Measurements from ENCODE around the gene MXRA5. TPM values are rescaled to one million over a fixed set of nuclear protein-coding genes. Genes with fewer than 3 reads are reported as not detected.
A peak's percentile ranks its signal among the peaks of the same experiment; 100 is the strongest.

Gene MXRA5
- total and polyA plus RNA-seq, 2 donors (not counting 1 experiment from before 2014, with no cell fraction given): 26.8 to 40.3 TPM

DNA sequence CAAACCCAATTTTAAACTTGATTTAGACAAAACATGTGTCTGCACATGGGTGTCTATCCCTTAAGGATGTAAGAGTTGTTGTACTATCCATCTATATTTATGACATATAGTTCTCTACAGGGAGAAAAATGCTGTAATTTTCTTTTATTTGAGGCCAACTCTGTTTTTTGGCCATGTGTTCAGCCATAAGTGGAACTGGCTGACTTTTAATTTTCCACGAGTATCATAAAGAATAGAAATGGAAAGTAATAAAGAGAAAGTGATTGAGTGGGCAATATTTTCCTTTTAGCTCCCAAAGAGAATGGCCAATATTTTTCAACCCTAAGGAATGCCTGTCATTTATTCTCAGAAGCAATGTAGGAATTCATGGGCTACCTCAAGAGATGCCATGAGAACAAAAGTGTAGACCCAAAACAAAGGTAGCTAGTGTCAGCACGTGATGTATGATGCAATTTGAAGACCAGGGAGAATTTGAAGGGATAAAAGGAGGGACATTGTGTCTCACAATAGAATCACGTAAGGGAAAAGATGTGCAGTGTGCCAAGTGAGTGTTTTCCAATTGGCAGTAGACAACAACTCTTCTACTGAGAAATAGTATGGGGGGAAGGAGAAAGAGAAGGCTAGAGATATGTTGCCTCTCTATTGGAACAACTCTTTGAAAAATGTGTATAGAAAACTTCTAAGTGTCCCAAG, 27.8 kb upstream of the MXRA5 start:
- no peak for DNase-seq (ENCODE audit: low read depth in 2 of 2)
- Histone ChIP-seq H3K9ac (ENCODE audit: insufficient read depth, low read length) (no peak overlapping the region), H3K79me2 (ENCODE audit: control insufficient read depth, insufficient read depth, low read length) (no peaks in the 10 kb centered on the region), H3K4me1 (ENCODE audit: control insufficient read depth, extremely low read depth, insufficient read depth, low read length) (no peaks in the 10 kb centered on the region), H2AFZ (ENCODE audit: low read length) (no peak overlapping the region), H3K27ac (ENCODE audit: insufficient read depth, low read length) (no peak overlapping the region), H3K4me3 (replicated peaks in 1 of 4; ENCODE audit: control extremely low read depth in 1 of 4, insufficient read depth in 1 of 4, low read depth in 3 of 4, low read length in 4 of 4) (no peak overlapping the region), H3K27me3 (ENCODE audit: control insufficient read depth, insufficient read depth, low read length) (no peaks in the 10 kb centered on the region), H4K20me1 (ENCODE audit: control insufficient read depth, extremely low read depth, insufficient read depth, low read length) (no peaks in the 10 kb centered on the region), H3K36me3 (ENCODE audit: control insufficient read depth, insufficient read depth, low read length) (no peaks in the 10 kb centered on the region), H3K4me2 (ENCODE audit: extremely low read depth, insufficient read depth, low read length) (no peak overlapping the region), H3K9me3 (ENCODE audit: control insufficient read depth, insufficient read depth, low read depth, low read length) (no peaks in the 10 kb centered on the region)
- TF ChIP-seq, protein P1, sequence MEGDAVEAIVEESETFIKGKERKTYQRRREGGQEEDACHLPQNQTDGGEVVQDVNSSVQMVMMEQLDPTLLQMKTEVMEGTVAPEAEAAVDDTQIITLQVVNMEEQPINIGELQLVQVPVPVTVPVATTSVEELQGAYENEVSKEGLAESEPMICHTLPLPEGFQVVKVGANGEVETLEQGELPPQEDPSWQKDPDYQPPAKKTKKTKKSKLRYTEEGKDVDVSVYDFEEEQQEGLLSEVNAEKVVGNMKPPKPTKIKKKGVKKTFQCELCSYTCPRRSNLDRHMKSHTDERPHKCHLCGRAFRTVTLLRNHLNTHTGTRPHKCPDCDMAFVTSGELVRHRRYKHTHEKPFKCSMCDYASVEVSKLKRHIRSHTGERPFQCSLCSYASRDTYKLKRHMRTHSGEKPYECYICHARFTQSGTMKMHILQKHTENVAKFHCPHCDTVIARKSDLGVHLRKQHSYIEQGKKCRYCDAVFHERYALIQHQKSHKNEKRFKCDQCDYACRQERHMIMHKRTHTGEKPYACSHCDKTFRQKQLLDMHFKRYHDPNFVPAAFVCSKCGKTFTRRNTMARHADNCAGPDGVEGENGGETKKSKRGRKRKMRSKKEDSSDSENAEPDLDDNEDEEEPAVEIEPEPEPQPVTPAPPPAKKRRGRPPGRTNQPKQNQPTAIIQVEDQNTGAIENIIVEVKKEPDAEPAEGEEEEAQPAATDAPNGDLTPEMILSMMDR (conservative IDR thresholded peaks at IDR 0.05 in 1 of 2, IDR thresholded peaks at IDR 0.05 in 1 of 2; ENCODE audit: low read depth in 1 of 2, low read length in 2 of 2): no peak
- no peak for TF ChIP-seq EZH2 (IDR thresholded peaks at IDR 0.05; ENCODE audit: low read length, missing control alignments)

DNA sequence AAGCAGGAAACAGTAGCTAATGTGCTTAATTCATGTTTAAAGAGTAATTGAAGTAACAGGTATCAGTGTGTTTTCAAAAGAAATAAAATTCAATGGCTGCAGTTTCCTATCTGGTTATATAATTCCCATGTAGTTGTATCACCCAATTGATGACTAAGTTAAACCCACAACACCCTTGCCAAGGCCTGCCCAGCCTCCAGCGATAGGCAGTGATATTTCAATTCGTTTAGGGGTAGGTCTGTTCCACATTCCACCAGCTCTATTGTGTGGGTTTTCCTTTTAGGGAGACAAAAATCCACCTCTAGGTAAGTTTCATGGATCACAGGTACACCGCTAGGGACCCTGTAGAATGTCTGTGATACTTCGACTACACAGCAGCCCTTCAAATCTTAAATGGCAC, 24.7 kb upstream of the MXRA5 start:
- Histone ChIP-seq H3K4me1 (ENCODE audit: control insufficient read depth, extremely low read depth, insufficient read depth, low read length) (no peaks in the 10 kb centered on the region), H3K36me3 (ENCODE audit: control insufficient read depth, insufficient read depth, low read length) (no peaks in the 10 kb centered on the region), H3K4me2 (ENCODE audit: extremely low read depth, insufficient read depth, low read length) (no peak overlapping the region), H4K20me1 (ENCODE audit: control insufficient read depth, extremely low read depth, insufficient read depth, low read length) (no peaks in the 10 kb centered on the region), H3K4me3 (replicated peaks in 1 of 4; ENCODE audit: control extremely low read depth in 1 of 4, insufficient read depth in 1 of 4, low read depth in 3 of 4, low read length in 4 of 4) (no peak overlapping the region), H2AFZ (ENCODE audit: low read length) (no peak overlapping the region), H3K27me3 (ENCODE audit: control insufficient read depth, insufficient read depth, low read length) (no peaks in the 10 kb centered on the region), H3K9me3 (ENCODE audit: control insufficient read depth, insufficient read depth, low read depth, low read length) (no peaks in the 10 kb centered on the region), H3K27ac (ENCODE audit: insufficient read depth, low read length) (no peak overlapping the region), H3K79me2 (ENCODE audit: control insufficient read depth, insufficient read depth, low read length) (no peaks in the 10 kb centered on the region), H3K9ac (ENCODE audit: insufficient read depth, low read length) (no peak overlapping the region)
- TF ChIP-seq, protein P1 (conservative IDR thresholded peaks at IDR 0.05 in 1 of 2, IDR thresholded peaks at IDR 0.05 in 1 of 2; ENCODE audit: low read depth in 1 of 2, low read length in 2 of 2): no peak
- DNase-seq (ENCODE audit: low read depth in 2 of 2): peak in 1 of 2 donors; percentile 50

DNA sequence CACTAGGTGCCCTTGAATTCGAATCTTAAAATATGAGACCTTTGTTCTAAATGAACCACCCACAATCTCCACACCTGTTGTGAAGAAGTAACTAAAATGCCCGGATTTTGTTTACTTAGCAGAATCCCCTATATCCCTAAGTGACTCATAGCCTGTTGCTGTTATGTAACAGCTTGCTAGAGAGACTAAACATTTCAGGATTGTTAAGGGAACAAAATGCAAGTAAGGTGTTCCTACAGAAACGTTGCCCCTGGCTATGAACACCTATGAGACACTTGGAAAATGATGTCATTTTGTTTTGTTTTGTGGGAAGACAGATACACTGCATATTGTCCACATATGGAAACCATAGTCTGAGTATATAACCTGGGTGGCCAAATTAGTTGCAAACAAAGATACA, 24.2 kb upstream of the MXRA5 start:
- Histone ChIP-seq H4K20me1 (ENCODE audit: control insufficient read depth, extremely low read depth, insufficient read depth, low read length) (no peaks in the 10 kb centered on the region), H3K79me2 (ENCODE audit: control insufficient read depth, insufficient read depth, low read length) (no peaks in the 10 kb centered on the region), H3K4me3 (replicated peaks in 1 of 4; ENCODE audit: control extremely low read depth in 1 of 4, insufficient read depth in 1 of 4, low read depth in 3 of 4, low read length in 4 of 4) (no peak overlapping the region), H3K27ac (ENCODE audit: insufficient read depth, low read length) (no peak overlapping the region), H3K36me3 (ENCODE audit: control insufficient read depth, insufficient read depth, low read length) (no peaks in the 10 kb centered on the region), H3K27me3 (ENCODE audit: control insufficient read depth, insufficient read depth, low read length) (no peaks in the 10 kb centered on the region), H3K9me3 (ENCODE audit: control insufficient read depth, insufficient read depth, low read depth, low read length) (no peaks in the 10 kb centered on the region), H2AFZ (ENCODE audit: low read length) (no peak overlapping the region), H3K4me1 (ENCODE audit: control insufficient read depth, extremely low read depth, insufficient read depth, low read length) (no peaks in the 10 kb centered on the region), H3K4me2 (ENCODE audit: extremely low read depth, insufficient read depth, low read length) (no peak overlapping the region), H3K9ac (ENCODE audit: insufficient read depth, low read length) (no peak overlapping the region)
- DNase-seq (ENCODE audit: low read depth in 2 of 2): no peak
- no peak for TF ChIP-seq EZH2 (IDR thresholded peaks at IDR 0.05; ENCODE audit: low read length, missing control alignments)
- TF ChIP-seq, protein P1 (conservative IDR thresholded peaks at IDR 0.05 in 1 of 2, IDR thresholded peaks at IDR 0.05 in 1 of 2; ENCODE audit: low read depth in 1 of 2, low read length in 2 of 2): no peak

Data from fibroblast of lung (primary cell).